ACHN (cell line): Measurements from ENCODE around the gene S100B.

Experiments
- DNase-seq: peaks from one replicate; pipeline ENCODE4 v3.0.0-alpha.2; 2015
- in situ Hi-C: cut with HindIII; loops from 2 replicates; pipeline ENCODE4 v1.10.0; 2017; ENCODE audit warnings: low sequenced_read_pairs, low pct_ligation_motif_present, low pct_unique_long_range_greater_than_20kb

Gene S100B

DNA sequence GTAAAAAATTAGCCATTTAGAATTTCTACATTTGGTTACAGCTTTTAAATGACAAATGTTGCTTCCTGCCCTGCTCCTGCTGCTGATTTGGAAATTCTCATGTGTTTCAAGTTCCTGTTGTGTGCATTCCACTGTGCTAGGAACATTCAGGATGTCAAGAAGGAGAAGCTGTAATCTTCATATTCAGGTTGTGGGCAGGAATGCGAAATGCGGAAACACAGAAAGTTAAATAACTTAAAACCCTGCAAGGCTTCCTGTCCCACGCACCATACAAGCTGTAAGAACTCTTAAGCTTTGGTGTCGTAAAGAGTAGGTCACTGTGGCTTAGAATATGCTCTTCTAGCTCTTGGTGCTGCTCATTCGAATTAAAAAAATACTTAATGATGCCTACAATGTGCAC lies 52.6 kb downstream of the S100B start:
- DNase-seq: no peak
- in situ Hi-C loops: no loop called here

DNA sequence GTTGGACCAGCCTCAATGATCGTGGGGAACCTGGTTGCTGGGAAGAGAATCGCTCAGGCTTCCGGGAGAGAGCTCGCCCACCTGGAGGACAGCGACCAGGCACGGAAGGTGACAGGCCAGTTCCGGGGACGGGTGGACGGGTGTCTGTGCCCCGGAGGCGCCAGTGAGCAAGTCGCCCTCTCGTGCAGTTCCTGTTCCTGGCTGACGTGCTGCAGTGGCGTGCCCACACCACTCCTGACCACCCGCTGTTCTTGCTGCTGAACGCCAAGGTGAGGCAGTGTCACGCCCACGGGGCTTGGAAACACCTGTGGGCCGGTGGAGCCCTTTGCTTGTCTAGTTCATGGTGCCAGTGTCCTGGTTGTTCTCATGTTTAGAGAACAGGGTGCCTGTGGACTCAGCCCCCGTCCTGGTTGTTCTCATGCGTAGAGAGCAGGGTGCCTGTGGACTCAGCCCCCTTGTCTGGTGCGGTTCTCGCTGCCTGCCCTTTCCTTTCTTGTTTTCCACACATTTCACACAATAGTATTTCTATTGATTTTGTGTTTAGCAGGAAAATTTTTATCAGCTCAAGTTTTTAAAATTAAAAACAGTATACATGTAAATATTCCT lies 53.1 kb downstream of the S100B start:
- in situ Hi-C loops: no loop called here
- DNase-seq: no peak

DNA sequence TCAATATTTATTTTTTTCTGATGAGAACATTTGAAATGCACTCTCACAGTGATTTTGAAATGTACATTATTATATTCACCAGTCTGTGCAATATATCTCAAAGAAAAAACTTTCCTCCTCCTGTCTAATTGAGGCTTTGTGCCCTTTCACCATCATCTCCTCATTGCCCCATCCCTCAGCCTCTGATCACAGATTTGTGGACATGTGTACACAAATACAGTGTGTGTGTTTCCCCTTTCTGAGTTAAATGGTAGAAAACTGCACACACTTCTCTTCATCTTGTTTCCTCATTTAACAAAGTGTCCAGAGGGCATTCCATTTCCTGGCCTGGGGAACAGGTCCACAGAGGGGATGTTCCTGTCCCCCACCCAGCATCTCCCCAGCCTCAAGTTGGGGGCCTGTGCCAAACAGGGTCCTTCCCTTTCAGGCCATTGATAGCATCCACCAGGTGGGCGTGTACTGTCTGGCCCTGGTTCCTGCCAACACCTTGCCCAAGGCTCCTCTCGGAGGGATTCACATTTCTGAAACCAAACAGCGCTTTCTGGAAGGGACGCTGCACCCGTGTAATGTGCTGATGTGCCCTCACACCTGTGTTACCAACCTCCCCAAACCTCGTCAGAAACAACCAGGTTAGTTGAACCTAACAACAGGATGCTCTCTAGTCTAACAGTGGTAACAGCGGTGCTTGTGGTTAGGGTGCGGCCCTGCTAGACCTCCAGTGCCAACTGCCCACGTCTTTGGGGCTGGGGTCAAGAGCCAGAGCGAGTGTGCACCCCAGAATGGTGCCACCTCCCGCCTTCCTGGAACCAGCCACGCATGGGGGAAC lies 54.6 kb downstream of the S100B start:
- in situ Hi-C loops: no loop called here
- DNase-seq: no peak

DNA sequence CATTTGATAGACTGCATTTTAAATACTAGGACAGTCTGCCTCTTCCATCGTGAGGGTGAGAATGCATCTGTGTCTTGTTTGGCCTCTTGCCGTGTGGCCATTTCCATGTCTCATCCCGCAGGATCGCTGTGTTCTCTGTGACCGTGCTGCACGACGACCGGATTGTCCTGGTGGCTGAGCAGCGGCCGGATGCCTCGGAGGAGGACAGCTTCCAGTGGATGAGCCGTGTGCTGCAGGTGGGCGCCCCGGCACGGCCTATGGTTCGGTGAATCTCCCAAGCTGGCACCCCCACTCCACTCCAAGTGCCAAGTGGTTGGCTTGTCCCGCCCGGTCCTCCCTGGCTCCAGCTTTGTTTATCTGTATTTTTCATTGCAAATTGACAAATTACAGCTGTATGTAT lies 55.2 kb downstream of the S100B start:
- in situ Hi-C loops: no loop called here
- no peak for DNase-seq
